Central memory CD8-positive, alpha-beta T cell (primary cell): ENCODE results near the gene SNTB2.
"Not testable (repeated sequence)": the region's sequence is repeated elsewhere in the genome, so short reads cannot be mapped to it uniquely, and the experiment has no call there.

ENCODE experiments used
- ATAC-seq: fragments of 150-1000 bp; cut with Tn5 transposase; replicated peaks from 2 replicates; pipeline ENCODE4 v1.10.0; 2022; ENCODE audit warnings: mild to moderate bottlenecking, moderate FRiP score, moderate number of reproducible peaks; ENCODE audit not compliant: poor library complexity, severe bottlenecking; ENCODE audit errors: extremely low read depth
- DNase-seq, 2 donors: peaks; one replicate each; pipeline ENCODE4 v3.0.0; 2021; ENCODE audit warnings: low spot score in 2 of 2
- H3K27ac Mint-ChIP-seq: one replicate; pipeline ENCODE4 v1.8.0; 2022; ENCODE audit warnings: low read depth, mild to moderate bottlenecking, moderate library complexity, mixed read lengths
- H3K27me3 Mint-ChIP-seq: one replicate; pipeline ENCODE4 v1.8.0; 2022; ENCODE audit warnings: mixed read lengths
- H3K36me3 Mint-ChIP-seq: one replicate; pipeline ENCODE4 v1.8.0; 2022; ENCODE audit warnings: mild to moderate bottlenecking, moderate library complexity, mixed read lengths; ENCODE audit not compliant: insufficient read depth
- H3K4me1 Mint-ChIP-seq: one replicate; pipeline ENCODE4 v1.8.0; 2022; ENCODE audit warnings: mixed read lengths
- H3K4me3 Mint-ChIP-seq: one replicate; pipeline ENCODE4 v1.8.0; 2022; ENCODE audit warnings: mild to moderate bottlenecking, moderate library complexity, mixed read lengths
- H3K9me3 Mint-ChIP-seq: one replicate; pipeline ENCODE4 v1.8.0; 2022; ENCODE audit warnings: mixed read lengths

The SNTB2 gene

DNA sequence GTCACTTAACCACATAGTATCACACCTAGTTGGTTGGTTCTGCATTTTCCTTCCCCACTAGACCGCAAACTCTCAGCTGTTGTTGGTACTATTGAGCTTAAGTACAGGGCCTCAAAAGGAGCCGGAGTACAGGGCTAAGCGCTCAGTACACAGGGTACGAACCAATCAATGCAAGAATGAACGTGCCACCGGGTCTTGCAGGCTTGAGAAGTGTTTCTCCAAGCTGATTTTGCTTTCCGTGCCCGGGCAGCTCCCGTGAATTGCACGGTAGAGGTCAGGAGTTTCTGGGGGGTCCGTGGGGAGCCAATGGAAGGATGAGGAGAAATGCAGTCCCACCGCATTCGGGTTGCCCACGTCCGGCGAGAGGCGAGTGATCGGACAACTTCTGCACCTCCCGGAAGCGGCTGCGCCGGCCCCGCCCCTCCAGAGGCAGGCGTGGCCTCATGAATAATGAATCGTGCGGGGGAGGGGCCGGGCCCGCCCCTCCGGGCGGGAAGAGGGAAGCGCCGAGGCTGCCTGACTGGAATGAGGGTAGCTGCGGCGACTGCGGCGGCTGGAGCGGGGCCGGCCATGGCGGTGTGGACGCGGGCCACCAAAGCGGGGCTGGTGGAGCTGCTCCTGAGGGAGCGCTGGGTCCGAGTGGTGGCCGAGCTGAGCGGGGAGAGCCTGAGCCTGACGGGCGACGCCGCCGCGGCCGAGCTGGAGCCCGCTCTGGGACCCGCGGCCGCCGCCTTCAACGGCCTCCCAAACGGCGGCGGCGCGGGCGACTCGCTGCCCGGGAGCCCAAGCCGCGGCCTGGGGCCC is at the start of gene SNTB2:
Gene SNTB2, plus strand, starts transcription at position 523 of the 804 bp plus-strand sequence. Its CDS starts 3 bp downstream, at position 526.
- H3K9me3 Mint-ChIP-seq, result no peaks in the 10 kb centered on the region
- H3K27me3 Mint-ChIP-seq, result no peaks in the 10 kb centered on the region
- peak; percentile 87 for ATAC-seq
- DNase-seq, result peak; percentile 67 to 70
- H3K27ac Mint-ChIP-seq, result peak within 1 kb of the TSS; percentile 96
- peaks cover 42% of the 10 kb centered on the region for H3K4me1 Mint-ChIP-seq
- H3K4me3 Mint-ChIP-seq, result peak within 1 kb of the TSS; percentile 100
- H3K36me3 Mint-ChIP-seq, result peaks cover 12% of the 10 kb centered on the region

DNA sequence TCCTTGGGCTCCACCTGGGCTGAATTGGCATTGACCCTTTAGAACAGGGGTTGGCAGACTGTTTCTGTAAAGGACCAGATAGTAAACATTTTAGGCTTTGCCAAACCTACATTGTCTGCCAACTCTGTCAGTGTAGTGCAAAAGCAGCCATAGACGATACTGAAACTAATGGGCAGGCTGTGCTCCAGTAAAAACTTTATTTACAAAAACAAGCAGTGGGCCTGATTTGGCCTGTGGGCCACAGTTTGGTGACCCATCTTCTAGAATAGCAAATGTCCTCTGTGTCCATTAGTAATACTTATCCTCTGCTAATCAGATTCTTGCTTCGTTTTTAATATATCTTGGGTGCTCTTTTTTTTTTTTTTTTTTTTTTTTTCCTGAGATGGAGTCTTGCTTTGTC is 48.4 kb upstream of the SNTB2 start:
- Mint-ChIP-seq H3K27me3 (no peaks in the 10 kb centered on the region), H3K9me3 (no peaks in the 10 kb centered on the region), H3K36me3 (peaks cover 60% of the 10 kb centered on the region), H3K27ac (no peak overlapping the region), H3K4me1 (peaks cover 18% of the 10 kb centered on the region), H3K4me3 (no peak overlapping the region)
- DNase-seq (no peak), ATAC-seq (no peak)

DNA sequence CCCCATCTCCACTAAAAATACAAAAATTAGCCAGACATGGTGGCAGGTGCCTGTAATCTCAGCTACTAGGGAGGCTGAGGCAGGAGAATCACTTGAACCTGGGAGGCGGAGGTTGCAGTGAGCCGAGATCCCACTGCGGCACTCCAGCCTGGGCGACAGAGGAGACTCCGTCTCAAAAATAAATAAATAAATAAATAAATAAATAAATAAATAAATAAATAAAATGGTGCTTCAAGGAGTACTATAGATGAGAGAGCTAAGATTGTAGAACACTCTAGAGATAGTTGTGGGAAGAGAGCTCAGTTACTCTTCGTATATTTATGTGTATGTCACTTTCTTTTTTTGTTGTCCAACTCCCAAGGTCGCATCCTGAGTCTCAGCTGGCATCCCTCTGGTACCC is 47.5 kb upstream of the SNTB2 start:
- not testable (repeated sequence) for H3K27me3 Mint-ChIP-seq, H3K4me3 Mint-ChIP-seq, ATAC-seq, DNase-seq, H3K9me3 Mint-ChIP-seq, H3K27ac Mint-ChIP-seq
- peaks cover 61% of the 10 kb centered on the region for H3K36me3 Mint-ChIP-seq
- H3K4me1 Mint-ChIP-seq, result peaks cover 11% of the 10 kb centered on the region

DNA sequence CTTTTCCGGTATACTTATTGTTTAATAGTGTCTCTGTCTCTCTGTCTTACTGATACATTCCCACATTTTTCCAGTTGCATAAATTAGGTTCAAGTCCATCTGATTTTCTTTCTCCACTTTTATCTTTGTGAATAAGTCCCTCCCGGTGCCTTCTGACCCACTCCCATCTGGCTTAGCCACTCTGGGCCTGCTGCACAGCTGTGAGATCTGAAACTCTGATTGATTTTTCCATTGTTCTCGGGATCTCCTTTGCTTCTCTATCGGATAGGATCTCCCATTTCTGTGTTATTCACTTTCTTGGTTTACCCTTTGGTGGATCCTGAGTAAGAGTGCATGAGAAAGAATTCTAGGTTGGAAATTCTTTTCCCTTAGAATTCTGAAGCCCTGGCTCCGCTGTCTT is 46.0 kb upstream of the SNTB2 start:
- ATAC-seq (no peak), DNase-seq (no peak)
- Mint-ChIP-seq H3K27ac (no peak overlapping the region), H3K4me1 (peaks cover 11% of the 10 kb centered on the region), H3K4me3 (no peak overlapping the region), H3K9me3 (no peaks in the 10 kb centered on the region), H3K27me3 (no peaks in the 10 kb centered on the region), H3K36me3 (peaks cover 70% of the 10 kb centered on the region)

DNA sequence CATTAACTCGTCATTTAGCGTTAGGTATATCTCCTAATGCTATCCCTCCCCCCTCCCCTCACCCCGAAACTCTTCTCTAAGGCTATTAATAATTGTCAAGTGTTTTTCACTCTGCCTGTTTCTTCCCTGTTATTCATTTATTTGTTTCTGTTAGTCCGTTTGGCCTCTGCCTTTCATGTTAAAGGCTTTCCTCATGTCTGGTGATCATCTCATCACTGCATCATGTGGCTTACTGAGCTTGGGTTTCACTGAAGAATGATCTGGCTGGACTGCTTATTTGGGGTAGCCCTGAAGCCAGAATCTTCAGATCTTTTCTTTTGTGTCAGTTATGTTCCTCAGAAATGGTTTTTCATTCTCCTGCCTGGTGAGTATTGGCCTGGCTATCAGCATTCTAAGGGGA is 45.0 kb upstream of the SNTB2 start:
- Mint-ChIP-seq H3K9me3 (no peaks in the 10 kb centered on the region), H3K27ac (no peak overlapping the region), H3K36me3 (peaks cover 67% of the 10 kb centered on the region), H3K4me1 (peaks cover 11% of the 10 kb centered on the region), H3K4me3 (no peak overlapping the region), H3K27me3 (no peaks in the 10 kb centered on the region)
- no peak for ATAC-seq
- no peak for DNase-seq

DNA sequence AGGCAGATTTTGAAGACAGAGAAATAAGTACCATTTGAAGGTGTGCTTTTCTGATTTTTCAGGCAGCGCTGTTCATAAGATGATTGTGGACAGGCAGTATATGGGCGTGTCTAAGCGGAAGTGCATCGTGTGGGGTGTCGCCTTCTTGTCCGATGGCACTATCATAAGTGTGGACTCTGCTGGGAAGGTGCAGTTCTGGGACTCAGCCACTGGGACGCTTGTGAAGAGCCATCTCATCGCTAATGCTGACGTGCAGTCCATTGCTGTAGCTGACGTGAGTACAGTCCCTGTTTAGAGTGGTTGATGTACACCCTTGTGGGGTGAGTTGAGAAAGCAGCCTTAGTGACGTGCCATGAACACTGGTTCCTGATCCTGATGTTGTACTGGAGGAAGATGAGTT is 43.8 kb upstream of the SNTB2 start:
- Mint-ChIP-seq H3K27ac (no peak overlapping the region), H3K4me3 (no peak overlapping the region), H3K4me1 (peaks cover 6% of the 10 kb centered on the region), H3K9me3 (no peaks in the 10 kb centered on the region), H3K27me3 (no peaks in the 10 kb centered on the region), H3K36me3 (peaks cover 70% of the 10 kb centered on the region)
- ATAC-seq (no peak), DNase-seq (no peak)

DNA sequence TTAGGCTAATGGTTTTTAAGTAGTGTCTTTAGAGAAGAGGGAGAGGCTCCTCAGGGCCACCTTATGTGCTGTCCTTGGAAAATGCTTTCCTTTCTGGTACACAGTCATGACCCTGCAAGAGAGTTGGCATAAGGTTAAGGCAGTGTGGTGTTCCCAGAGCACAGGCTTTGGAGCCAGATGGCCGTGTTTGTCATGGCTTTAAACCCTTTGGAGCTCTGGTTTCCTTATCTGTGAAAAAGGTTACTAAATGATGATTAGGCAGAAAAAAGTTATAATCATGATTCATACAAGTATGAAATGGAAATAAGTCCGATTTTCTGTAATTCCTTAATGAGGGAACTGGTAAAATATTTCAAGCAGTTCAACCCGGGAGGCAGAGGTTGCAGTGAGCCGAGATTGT is 41.3 kb upstream of the SNTB2 start:
- DNase-seq (no peak), ATAC-seq (no peak)
- H3K9me3 Mint-ChIP-seq, result no peaks in the 10 kb centered on the region
- no peak overlapping the region for H3K4me3 Mint-ChIP-seq
- H3K27me3 Mint-ChIP-seq, result no peaks in the 10 kb centered on the region
- peaks cover 60% of the 10 kb centered on the region for H3K36me3 Mint-ChIP-seq
- peaks cover 6% of the 10 kb centered on the region for H3K4me1 Mint-ChIP-seq
- H3K27ac Mint-ChIP-seq, result no peak overlapping the region

DNA sequence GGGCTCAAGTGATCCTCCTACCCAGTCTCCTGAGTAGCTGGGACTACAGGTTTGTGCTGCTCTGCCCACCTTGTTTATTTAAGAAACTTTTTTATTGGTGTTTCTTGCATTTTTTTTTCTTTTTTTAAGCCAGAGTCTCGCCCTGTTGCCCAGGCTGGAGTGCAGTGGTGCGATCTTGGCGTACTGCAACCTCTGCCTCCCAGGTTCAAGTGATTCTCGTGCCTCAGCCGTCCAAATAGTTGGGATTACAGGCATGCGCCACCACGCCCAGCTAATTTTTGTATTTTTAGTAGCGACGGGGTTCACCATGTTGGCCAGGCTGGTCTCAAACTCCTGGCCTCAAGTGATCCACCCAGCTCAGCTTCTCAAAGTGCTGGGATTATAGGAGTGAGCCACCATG is 37.3 kb upstream of the SNTB2 start:
- not testable (repeated sequence) for H3K27ac Mint-ChIP-seq, H3K9me3 Mint-ChIP-seq, H3K4me3 Mint-ChIP-seq, ATAC-seq, H3K27me3 Mint-ChIP-seq, DNase-seq, H3K4me1 Mint-ChIP-seq
- H3K36me3 Mint-ChIP-seq, result peaks cover 58% of the 10 kb centered on the region

DNA sequence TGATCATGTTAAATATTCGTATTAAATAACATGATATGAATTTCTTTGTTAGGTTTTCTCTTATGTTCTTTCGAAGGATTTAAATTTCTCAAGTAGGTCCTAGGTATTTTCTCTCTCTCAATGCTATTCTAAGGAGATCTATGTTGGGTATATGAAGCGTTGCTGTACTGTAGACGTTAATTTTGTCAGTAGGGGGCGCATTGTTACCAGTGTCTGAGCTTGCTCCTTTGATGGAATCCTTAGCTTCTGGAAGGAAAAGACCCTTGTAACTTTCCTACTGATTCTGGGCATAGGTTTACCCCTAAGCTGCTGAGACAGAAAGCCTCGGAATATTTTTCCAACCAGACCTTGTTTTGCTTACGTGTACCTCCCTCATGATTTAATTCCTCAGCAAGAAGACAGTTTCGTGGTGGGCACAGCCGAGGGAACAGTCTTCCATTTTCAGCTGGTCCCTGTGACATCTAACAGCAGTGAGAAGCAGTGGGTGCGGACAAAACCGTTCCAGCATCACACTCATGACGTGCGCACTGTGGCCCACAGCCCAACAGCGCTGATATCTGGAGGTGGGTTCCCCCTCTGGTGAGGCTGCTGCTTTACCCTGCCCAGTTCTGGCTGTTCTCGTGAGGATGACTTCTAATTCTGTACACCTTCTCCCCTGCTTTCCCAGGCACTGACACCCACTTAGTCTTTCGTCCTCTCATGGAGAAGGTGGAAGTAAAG is 36.7 kb upstream of the SNTB2 start:
- Mint-ChIP-seq H3K36me3 (peaks cover 54% of the 10 kb centered on the region), H3K27ac (no peak overlapping the region), H3K4me1 (no peaks in the 10 kb centered on the region), H3K9me3 (no peaks in the 10 kb centered on the region), H3K4me3 (no peak overlapping the region), H3K27me3 (no peaks in the 10 kb centered on the region)
- DNase-seq, result peak in 1 of 2 donors; percentile 36
- ATAC-seq, result peak; percentile 68

DNA sequence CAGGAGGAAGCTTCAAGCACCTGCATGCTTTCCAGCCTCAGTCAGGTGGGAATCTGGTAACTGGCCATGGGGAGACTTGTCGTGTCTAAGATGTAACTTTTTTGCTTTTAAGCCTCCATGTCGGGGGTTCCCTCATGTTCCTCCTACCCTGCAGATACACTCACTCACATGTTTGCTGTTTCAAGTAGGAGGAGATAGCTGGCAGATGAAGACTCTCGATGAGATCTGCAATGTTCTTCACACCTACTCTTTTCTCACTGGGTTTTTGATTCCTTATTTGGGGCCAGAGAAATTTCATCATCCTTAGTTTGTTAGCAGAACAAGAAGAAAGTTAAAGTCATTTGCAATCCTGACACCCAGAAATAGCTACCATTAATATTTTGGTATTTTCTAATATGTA is 29.8 kb upstream of the SNTB2 start:
- Mint-ChIP-seq H3K27ac (peak overlapping the region; percentile 16), H3K27me3 (no peaks in the 10 kb centered on the region), H3K4me3 (no peak overlapping the region), H3K9me3 (no peaks in the 10 kb centered on the region), H3K36me3 (peaks cover 61% of the 10 kb centered on the region), H3K4me1 (no peaks in the 10 kb centered on the region)
- ATAC-seq (no peak), DNase-seq (no peak)

DNA sequence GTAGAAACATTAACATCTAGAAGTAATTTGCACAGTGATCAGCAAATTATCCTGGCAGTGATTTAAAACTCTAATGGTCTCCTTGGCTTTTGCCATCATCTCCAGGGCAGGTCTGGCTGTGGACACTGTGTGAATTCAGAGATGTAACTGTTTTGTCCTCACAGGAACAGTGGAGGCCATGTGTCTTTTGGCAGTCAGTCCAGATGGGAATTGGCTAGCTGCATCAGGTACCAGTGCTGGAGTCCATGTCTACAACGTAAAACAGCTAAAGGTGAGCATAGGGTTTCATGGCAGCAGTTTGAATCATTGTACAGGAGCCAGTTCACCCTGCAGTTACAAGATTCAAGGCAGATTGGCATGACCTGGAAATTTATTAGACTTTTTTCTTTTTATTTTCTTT is 26.8 kb upstream of the SNTB2 start:
- H3K27me3 Mint-ChIP-seq, result no peaks in the 10 kb centered on the region
- DNase-seq (no peak), ATAC-seq (no peak)
- peaks cover 61% of the 10 kb centered on the region for H3K36me3 Mint-ChIP-seq
- H3K9me3 Mint-ChIP-seq, result no peaks in the 10 kb centered on the region
- no peak overlapping the region for H3K27ac Mint-ChIP-seq
- no peak overlapping the region for H3K4me3 Mint-ChIP-seq
- H3K4me1 Mint-ChIP-seq, result no peaks in the 10 kb centered on the region

DNA sequence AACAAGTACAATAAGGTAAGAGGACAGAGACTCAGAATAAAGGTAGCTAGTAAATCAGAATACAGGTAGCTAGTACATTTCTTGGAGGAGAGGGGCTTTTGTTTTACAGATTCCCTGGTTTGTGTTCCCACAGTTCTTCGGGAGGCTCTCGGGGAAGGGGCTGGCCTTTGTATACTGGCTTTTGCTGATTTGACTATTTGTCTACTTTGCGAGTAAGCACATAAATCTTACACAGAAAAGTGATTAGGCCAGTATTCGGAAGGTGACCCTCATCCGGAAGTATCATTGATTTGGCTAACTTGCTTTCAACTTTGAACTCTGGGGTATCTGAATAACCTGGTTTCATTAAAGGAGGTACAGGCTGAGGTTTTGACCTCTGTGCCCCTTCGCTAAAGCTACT is 21.4 kb upstream of the SNTB2 start:
- Mint-ChIP-seq H3K4me3 (no peak overlapping the region), H3K27me3 (no peaks in the 10 kb centered on the region), H3K27ac (peak overlapping the region; percentile 75), H3K4me1 (peaks cover 22% of the 10 kb centered on the region), H3K36me3 (peaks cover 40% of the 10 kb centered on the region), H3K9me3 (no peaks in the 10 kb centered on the region)
- ATAC-seq (no peak), DNase-seq (no peak)

DNA sequence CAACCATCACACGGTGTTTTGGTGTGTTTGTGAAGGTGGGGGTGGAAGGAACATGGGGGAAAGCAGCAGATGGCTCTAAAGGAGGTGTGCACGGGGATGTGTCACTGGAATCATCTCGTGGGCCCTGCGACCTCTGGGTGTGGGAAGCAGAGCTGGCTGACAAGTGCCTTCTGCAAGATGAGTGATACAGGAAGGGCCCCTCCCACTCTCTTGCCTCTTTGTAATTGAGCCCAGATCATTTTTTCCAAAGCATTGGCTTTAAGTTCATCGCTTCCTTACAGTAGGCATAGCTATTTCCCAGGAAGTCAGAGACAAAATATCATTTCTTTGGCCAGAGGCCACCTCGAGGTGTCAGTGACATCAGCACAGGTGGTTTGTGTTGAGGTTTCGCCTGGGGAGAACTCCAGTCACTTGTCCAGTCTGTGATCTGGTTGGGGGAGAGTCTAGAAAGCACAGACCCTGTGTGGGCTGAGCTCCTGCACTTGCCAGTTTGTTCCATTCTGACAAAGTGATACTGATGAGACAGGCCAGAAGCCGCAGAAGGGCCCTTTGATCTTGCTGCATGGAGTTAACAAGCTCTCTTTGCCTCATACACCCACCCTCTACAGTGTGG is 20.6 kb upstream of the SNTB2 start:
- Mint-ChIP-seq H3K27me3 (no peaks in the 10 kb centered on the region), H3K4me1 (peaks cover 22% of the 10 kb centered on the region), H3K27ac (peak overlapping the region; percentile 75), H3K9me3 (no peaks in the 10 kb centered on the region), H3K4me3 (peak overlapping the region; percentile 17), H3K36me3 (peaks cover 39% of the 10 kb centered on the region)
- no peak for DNase-seq
- peak; percentile 75 for ATAC-seq
